Keratinocyte (primary cell): ENCODE data around the gene KCNN2.

Experiments
- EZH2 ChIP-seq: IDR thresholded peaks from one replicate; pipeline ENCODE4 v1.6.1; 2012; ENCODE audit warnings: inconsistent platforms, mild to moderate bottlenecking, low read length, moderate library complexity
- TF ChIP-seq, protein P1 (sequence below), 3 experiments: IDR thresholded peaks in 1 of 3; conservative IDR thresholded peaks in 1 of 3; optimal IDR thresholded peaks in 1 of 3; 2 replicates in 2 of 3; 3 replicates in 1 of 3; pipeline versions ENCODE3 to v1.5.1; 2011; ENCODE audit warnings: low read length in 3 of 3, mild to moderate bottlenecking in 3 of 3, moderate library complexity in 2 of 3, control low read depth in 1 of 3, inconsistent platforms in 1 of 3; ENCODE audit not compliant: insufficient read depth in 2 of 3; ENCODE audit errors: extremely low read depth in 1 of 3

- TF ChIP-seq, protein P1, sequence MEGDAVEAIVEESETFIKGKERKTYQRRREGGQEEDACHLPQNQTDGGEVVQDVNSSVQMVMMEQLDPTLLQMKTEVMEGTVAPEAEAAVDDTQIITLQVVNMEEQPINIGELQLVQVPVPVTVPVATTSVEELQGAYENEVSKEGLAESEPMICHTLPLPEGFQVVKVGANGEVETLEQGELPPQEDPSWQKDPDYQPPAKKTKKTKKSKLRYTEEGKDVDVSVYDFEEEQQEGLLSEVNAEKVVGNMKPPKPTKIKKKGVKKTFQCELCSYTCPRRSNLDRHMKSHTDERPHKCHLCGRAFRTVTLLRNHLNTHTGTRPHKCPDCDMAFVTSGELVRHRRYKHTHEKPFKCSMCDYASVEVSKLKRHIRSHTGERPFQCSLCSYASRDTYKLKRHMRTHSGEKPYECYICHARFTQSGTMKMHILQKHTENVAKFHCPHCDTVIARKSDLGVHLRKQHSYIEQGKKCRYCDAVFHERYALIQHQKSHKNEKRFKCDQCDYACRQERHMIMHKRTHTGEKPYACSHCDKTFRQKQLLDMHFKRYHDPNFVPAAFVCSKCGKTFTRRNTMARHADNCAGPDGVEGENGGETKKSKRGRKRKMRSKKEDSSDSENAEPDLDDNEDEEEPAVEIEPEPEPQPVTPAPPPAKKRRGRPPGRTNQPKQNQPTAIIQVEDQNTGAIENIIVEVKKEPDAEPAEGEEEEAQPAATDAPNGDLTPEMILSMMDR (optimal IDR thresholded peaks at IDR 0.05 in 1 of 3, IDR thresholded peaks at IDR 0.05 in 1 of 3, conservative IDR thresholded peaks at IDR 0.05 in 1 of 3; ENCODE audit: extremely low read depth in 1 of 3, insufficient read depth in 2 of 3, low read length in 3 of 3): no peak
- peak; percentile 43 for TF ChIP-seq EZH2
Observed at GRCh38 chr5:114363837-114364236, 2.0 kb downstream of the KCNN2 start.
